HT-29 (cell line): ENCODE results near the gene MPPED1. TPM values are rescaled to one million over a fixed set of nuclear protein-coding genes. Genes with fewer than 3 reads are reported as not detected.

Experiments
- DNase-seq: peaks from one replicate; pipeline ENCODE4 v3.0.0-alpha.2; 2015; ENCODE audit warnings: low spot score
- total RNA-seq: library from RNA; depleted of rRNA; stranded (reverse); fragments of >200 nt; shearing (Covaris generic); gene quantifications from 2 replicates; pipeline ENCODE4 v1.2.3, GENCODE V29; 2014

MPPED1 gene
- total RNA-seq, 1 experiment from 2014 or later, result not detected

GRCh38 chr22:43409800-43410199 lies 2.0 kb upstream of the MPPED1 start:
- DNase-seq, result no peak

GRCh38 chr22:43411040-43411868 lies 560 bp upstream of the MPPED1 start:
- DNase-seq, result no peak

GRCh38 chr22:43412808-43413795 lies 1.3 kb downstream of the MPPED1 start:
- no peak for DNase-seq

GRCh38 chr22:43413826-43414225 lies 2.0 kb downstream of the MPPED1 start:
- no peak for DNase-seq

GRCh38 chr22:43415681-43416080 lies 3.9 kb downstream of the MPPED1 start:
- DNase-seq, result no peak

GRCh38 chr22:43417555-43417954 lies 5.7 kb downstream of the MPPED1 start:
- no peak for DNase-seq

GRCh38 chr22:43418079-43418825 lies 6.4 kb downstream of the MPPED1 start:
- DNase-seq, result no peak

- no peak for DNase-seq
These were observed 7.7 kb downstream of the MPPED1 start for GRCh38 chr22:43419371-43420080.

- no peak for DNase-seq
These were observed 9.3 kb downstream of the MPPED1 start for GRCh38 chr22:43421046-43421665.

GRCh38 chr22:43421914-43422615 lies 10.3 kb downstream of the MPPED1 start:
- DNase-seq, result no peak

GRCh38 chr22:43423046-43423445 lies 11.2 kb downstream of the MPPED1 start:
- DNase-seq, result no peak

GRCh38 chr22:43424201-43424600 lies 12.4 kb downstream of the MPPED1 start:
- DNase-seq, result no peak

- no peak for DNase-seq
These were observed 13.1 kb downstream of the MPPED1 start for GRCh38 chr22:43424666-43425630.

GRCh38 chr22:43425976-43426785 lies 14.4 kb downstream of the MPPED1 start:
- no peak for DNase-seq

GRCh38 chr22:43426816-43427215 lies 15.0 kb downstream of the MPPED1 start:
- no peak for DNase-seq

GRCh38 chr22:43427296-43428004 lies 15.6 kb downstream of the MPPED1 start:
- no peak for DNase-seq

- no peak for DNase-seq
These were observed 16.2 kb downstream of the MPPED1 start for GRCh38 chr22:43428005-43428485.
